ENCODE data around the gene ACTN3.
"Not testable (repeated sequence)": the region's sequence is repeated elsewhere in the genome, so short reads cannot be mapped to it uniquely, and the experiment has no call there.

- TF ChIP-seq CTCF, POLR2A (IDR thresholded peaks at IDR 0.05): not testable (repeated sequence)
Observed at GRCh38 chr11:66544952-66545351, 1.8 kb upstream of the ACTN3 start.
